Measurements from ENCODE around the gene PSAP.

Gene PSAP

DNA sequence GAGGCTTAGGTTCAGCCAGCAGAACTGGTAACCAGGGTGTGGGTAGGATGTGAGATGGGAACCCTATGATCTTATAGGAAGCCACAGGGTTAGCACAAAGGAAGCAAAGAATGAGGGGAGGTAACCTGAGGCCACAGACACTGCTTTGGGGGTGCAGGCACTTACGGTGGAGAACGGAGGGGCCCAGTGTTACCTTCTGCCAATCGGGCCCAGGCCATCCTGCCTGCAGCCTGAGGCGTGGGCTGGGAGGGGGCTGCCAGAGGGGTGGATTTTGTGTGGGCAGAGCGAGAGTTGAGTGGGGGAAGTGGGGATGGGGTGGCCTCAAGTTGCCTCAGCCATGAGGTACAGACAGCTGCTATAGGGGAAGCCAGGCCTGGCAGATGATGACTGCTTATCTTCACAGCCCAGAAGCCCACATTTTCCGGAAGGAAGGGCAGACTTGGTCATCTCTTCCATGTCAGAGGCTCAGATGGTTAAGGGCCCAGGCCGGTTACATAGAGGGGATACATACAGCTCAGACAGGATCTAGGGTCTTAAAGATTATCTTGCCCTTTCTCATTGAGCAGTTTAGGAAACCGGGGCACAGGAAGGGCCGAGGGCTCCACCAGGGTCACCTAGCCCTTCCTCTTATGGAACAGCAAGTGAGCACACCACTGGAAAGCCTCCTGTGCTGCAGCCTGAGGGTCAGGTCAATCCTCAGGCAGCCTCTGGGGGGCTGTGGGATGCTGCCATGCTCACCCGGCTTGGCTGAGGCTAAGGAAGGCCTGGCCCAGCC, 53.3 kb downstream of the PSAP start:
- ChIA-PET POLR2A (no interaction called here), CTCF (interaction anchor here (0.6 kb wide), 1 partner anchor 1481 kb away, joined by 3 read pairs; no protein-coding TSS in a partner anchor)
- TF ChIP-seq BHLHE40 (IDR thresholded peaks at IDR 0.05; ENCODE audit: borderline replicate concordance), result no peak
- no peak for TF ChIP-seq FOXK2 (IDR thresholded peaks at IDR 0.05)
- no peak for TF ChIP-seq CTBP1 (IDR thresholded peaks at IDR 0.05; ENCODE audit: borderline replicate concordance)
- no peak for TF ChIP-seq LEF1 (IDR thresholded peaks at IDR 0.05; ENCODE audit: borderline replicate concordance)
- TF ChIP-seq NFRKB (IDR thresholded peaks at IDR 0.05), result no peak
- no peak for TF ChIP-seq SP1 (IDR thresholded peaks at IDR 0.05)
- TF ChIP-seq HDGF (IDR thresholded peaks at IDR 0.05; ENCODE audit: borderline replicate concordance), result no peak
- TF ChIP-seq ELF4 (IDR thresholded peaks at IDR 0.05), result no peak
- TF ChIP-seq ZNF384 (IDR thresholded peaks at IDR 0.05), result no peak
- no peak for TF ChIP-seq L3MBTL2 (conservative IDR thresholded peaks at IDR 0.05)
- TF ChIP-seq TARDBP (IDR thresholded peaks at IDR 0.05), result no peak
- TF ChIP-seq PKNOX1 (IDR thresholded peaks at IDR 0.05), result no peak
- no peak for TF ChIP-seq ARNT (IDR thresholded peaks at IDR 0.05)
- no peak for TF ChIP-seq SUZ12 (IDR thresholded peaks at IDR 0.05)
- TF ChIP-seq FOXM1 (IDR thresholded peaks at IDR 0.05; ENCODE audit: borderline replicate concordance), result no peak
- no peak for TF ChIP-seq FOXA1 (IDR thresholded peaks at IDR 0.05)
- DNase-seq (ENCODE audit: extremely low spot score), result no peak

DNA sequence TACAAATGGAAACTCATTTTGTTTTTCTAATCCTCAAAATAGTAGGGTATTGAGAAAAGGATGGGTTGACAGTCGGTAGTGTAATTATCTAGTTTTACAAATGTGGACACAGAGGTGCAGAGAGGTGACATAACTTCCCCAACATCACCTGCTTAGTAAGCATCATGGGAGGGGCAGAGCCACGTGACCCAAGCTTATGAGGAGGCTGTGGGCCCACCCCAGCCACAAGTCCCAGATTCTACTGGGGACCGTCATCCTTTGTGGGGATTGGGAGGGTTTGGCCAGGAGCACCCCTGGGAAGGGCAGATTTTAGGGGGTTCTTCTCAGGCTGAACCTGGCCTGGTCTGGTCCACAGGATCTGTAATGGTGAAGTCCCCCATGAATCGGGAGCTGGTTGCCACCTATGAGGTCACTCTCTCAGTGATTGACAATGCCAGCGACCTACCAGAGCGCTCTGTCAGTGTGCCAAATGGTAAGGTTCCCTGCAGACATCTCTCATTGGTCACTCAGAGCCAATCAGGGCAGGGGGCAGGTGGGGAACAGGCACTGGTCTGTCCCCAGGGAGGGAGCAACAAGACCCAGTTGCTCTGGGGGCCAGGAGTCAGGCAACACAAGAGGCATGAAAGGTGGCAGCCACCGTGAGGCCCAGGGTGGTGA, 54.2 kb downstream of the PSAP start:
- ChIA-PET CTCF (interaction anchor here (0.6 kb wide), 1 partner anchor 1482 kb away, joined by 3 read pairs; no protein-coding TSS in a partner anchor), POLR2A (no interaction called here)
- peak; percentile 87 for TF ChIP-seq PKNOX1 (IDR thresholded peaks at IDR 0.05)
- TF ChIP-seq ARNT (IDR thresholded peaks at IDR 0.05), result no peak
- no peak for TF ChIP-seq CTBP1 (IDR thresholded peaks at IDR 0.05; ENCODE audit: borderline replicate concordance)
- DNase-seq (ENCODE audit: extremely low spot score), result no peak

GRCh38 chr10:71795248-71795647, 55.8 kb downstream of the PSAP start:
- ChIA-PET POLR2A (no interaction called here), CTCF (no interaction called here)
- DNase-seq (ENCODE audit: extremely low spot score), result peak; percentile 39
- TF ChIP-seq FOXK2 (IDR thresholded peaks at IDR 0.05) (no peak), SP1 (IDR thresholded peaks at IDR 0.05) (no peak), CTBP1 (IDR thresholded peaks at IDR 0.05; ENCODE audit: borderline replicate concordance) (no peak), SUZ12 (IDR thresholded peaks at IDR 0.05) (no peak)

DNA sequence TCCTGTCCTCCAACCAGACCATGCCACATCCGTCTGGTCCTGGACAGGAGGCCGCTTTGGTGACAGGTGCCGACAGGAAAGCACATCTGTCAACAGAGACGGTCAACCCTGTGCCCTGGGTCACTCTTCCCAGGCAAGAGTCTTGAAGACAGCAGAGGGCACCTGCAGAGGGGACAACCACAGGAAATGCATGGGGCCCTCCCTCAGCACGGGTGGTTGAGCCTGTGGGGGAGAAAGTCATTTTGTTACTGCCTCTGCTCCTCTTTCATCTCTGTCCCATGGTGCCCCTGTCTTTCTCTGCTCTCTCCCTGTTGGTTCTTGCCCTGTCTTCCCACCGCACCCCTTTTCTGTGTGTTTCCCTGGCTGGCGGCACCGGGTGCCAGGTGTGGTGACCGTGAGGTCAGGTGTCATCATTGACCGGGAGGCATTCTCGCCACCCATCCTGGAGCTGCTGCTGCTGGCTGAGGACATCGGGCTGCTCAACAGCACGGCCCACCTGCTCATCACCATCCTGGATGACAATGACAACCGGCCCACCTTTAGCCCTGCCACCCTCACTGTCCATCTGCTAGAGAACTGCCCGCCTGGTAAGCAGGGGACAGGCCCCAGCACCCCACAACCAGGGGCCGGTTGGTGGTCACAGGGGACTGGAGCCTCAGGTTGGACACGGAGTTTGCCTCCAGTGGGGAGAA, 60.2 kb downstream of the PSAP start:
- DNase-seq (ENCODE audit: extremely low spot score), result no peak
- no peak for TF ChIP-seq BHLHE40 (IDR thresholded peaks at IDR 0.05; ENCODE audit: borderline replicate concordance)
- no peak for TF ChIP-seq ARNT (IDR thresholded peaks at IDR 0.05)
- no peak for TF ChIP-seq L3MBTL2 (conservative IDR thresholded peaks at IDR 0.05)
- TF ChIP-seq SP1 (IDR thresholded peaks at IDR 0.05), result no peak
- TF ChIP-seq TARDBP (IDR thresholded peaks at IDR 0.05), result no peak
- no peak for TF ChIP-seq FOXM1 (IDR thresholded peaks at IDR 0.05; ENCODE audit: borderline replicate concordance)
- TF ChIP-seq PKNOX1 (IDR thresholded peaks at IDR 0.05), result no peak
- TF ChIP-seq ZNF384 (IDR thresholded peaks at IDR 0.05), result no peak
- TF ChIP-seq ELF4 (IDR thresholded peaks at IDR 0.05), result no peak

GRCh38 chr10:71789871-71790270, 61.2 kb downstream of the PSAP start:
- TF ChIP-seq PKNOX1 (IDR thresholded peaks at IDR 0.05) (no peak), FOXM1 (IDR thresholded peaks at IDR 0.05; ENCODE audit: borderline replicate concordance) (no peak), ZNF384 (IDR thresholded peaks at IDR 0.05) (no peak), FOXA1 (IDR thresholded peaks at IDR 0.05) (no peak), ARNT (IDR thresholded peaks at IDR 0.05) (no peak), NFRKB (IDR thresholded peaks at IDR 0.05) (no peak), SUZ12 (IDR thresholded peaks at IDR 0.05) (no peak), BHLHE40 (IDR thresholded peaks at IDR 0.05; ENCODE audit: borderline replicate concordance) (no peak), SP1 (IDR thresholded peaks at IDR 0.05) (no peak), ELF4 (IDR thresholded peaks at IDR 0.05) (no peak), LEF1 (IDR thresholded peaks at IDR 0.05; ENCODE audit: borderline replicate concordance) (no peak), FOXK2 (IDR thresholded peaks at IDR 0.05) (no peak), TARDBP (IDR thresholded peaks at IDR 0.05) (no peak), L3MBTL2 (conservative IDR thresholded peaks at IDR 0.05) (no peak), CTBP1 (IDR thresholded peaks at IDR 0.05; ENCODE audit: borderline replicate concordance) (no peak), HDGF (IDR thresholded peaks at IDR 0.05; ENCODE audit: borderline replicate concordance) (no peak)
- DNase-seq (ENCODE audit: extremely low spot score), result no peak
- POLR2A ChIA-PET, result no interaction called here
- CTCF ChIA-PET, result no interaction called here

More for the DNA sequence above, 60.2 kb downstream of the PSAP start:
- ChIA-PET POLR2A (no interaction called here), CTCF (no interaction called here)
